ENCODE results near the gene SLC2A9.
"Not testable (repeated sequence)": the region's sequence is repeated elsewhere in the genome, so short reads cannot be mapped to it uniquely, and the experiment has no call there.

Gene SLC2A9

DNA sequence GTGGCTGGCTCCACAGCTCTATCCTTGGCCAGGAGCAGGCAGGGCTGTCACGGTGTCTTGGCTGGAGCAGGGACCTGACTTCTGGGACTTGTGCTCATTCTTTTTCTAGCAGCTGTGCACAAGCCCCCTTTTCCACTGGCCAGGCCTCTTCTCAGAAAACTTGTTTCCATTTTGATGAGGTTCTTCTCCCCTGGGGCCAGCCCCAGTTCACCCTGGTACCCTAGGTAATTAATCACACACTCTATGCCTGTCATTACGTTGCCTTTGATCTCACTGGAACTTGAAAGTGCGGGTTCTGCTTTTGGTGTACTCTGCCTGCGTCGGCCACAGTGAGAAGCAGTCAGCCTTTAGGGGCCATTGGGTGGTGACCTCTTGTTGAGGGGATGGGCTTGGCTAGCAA, 213.2 kb downstream of the SLC2A9 start:
- no peak for DNase-seq

DNA sequence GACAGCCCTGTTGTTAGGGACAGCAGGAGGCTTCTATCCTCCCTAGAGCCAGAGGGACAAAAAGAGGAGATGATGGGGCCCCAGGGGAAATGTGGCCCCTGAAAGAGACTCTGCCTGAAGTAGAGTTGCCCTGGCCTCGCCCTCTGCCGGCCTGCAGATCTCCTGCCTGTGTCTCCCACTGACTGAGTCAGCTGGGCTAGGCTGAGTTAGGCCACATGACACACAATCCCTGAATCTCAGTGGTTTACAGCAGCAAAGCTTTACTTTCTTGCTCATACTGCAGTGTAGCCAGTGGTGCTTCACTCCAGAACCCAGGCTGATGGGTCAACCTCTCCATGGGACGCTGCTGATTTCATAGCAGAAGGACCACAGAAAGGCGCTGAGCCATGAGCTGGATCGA, 216.4 kb downstream of the SLC2A9 start:
- DNase-seq = no peak

DNA sequence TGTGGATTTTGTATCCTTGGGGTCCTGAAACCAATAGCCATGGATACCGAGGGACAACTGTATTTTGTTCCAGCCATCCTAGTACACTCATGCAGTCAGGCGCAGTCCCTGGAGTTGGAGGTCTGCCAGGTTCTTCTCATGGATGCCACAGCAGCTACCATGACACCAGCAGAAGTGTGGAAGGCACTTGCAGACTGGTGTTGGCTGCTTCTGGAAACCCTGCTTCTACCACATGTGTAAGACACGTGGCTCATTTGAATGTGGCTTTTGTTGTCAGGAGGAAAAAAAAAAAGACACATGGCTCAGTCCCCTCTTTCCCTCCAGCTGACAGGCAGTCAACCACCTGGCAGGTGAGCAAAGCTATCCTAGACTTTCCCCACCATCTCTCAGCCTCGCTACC, 220.4 kb downstream of the SLC2A9 start:
- no peak for DNase-seq

DNA sequence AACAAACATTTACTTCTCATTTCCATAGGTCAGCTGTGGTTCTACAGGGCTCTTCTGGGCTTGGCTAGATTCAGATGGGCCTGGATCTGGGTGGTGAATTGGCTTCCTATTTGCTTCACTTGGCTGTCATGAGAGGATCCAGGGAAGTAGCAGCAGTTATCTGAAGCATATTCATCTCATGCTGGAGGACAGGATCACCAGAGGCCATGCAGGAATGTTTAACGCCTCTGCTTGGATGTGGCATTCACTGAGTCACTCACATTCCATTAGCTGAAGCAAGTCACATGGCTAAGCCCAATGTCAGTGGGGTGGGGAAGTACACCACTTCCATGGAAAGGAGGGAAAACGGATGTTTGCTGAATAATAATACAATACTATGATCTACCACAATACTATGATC, 224.7 kb downstream of the SLC2A9 start:
- DNase-seq = not testable (repeated sequence)

DNA sequence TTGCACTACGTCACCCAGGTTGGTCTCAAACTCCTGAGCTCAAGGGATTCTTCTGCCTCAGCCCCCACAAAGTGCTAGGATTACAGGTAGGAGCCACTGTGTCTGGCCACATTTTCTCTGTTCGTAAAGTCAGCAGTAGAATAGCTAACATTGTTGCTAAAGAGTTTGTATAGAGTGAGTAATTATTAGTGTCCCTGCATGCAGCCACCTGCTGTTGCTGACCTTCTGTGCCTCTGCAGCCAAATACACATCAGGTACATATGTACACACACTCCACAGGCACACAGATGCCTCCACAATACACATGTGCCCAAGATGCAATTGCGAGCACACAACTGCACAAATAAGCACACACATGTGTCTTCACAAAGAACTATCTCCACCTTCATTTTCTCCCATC, 228.9 kb downstream of the SLC2A9 start:
- DNase-seq = no peak

DNA sequence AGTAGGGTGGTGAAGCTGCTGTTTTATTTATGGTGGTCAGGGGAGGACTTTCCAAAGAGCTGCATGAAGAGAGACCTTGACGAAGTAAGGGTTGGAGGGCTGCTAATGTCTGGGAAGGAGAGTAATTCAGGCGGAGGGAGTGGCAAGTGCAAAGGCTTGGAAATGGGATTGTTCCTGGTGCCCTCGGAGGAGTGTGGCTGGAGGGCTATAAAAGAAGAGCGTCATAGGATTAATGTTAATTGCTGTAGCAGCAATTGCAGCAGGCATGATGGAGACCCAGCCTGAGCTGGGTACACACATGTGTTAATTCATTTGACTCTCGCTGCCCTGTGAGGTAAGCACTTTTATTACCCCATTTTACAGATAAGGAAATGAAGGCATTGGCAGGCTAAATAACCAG, 235.4 kb downstream of the SLC2A9 start:
- not testable (repeated sequence) for DNase-seq

DNA sequence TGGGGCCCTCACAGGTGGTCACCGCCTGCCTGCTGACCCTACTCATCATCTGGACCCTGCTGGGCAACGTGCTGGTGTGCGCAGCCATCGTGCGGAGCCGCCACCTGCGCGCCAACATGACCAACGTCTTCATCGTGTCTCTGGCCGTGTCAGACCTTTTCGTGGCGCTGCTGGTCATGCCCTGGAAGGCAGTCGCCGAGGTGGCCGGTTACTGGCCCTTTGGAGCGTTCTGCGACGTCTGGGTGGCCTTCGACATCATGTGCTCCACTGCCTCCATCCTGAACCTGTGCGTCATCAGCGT, 239.2 kb downstream of the SLC2A9 start:
- no peak for DNase-seq

DNA sequence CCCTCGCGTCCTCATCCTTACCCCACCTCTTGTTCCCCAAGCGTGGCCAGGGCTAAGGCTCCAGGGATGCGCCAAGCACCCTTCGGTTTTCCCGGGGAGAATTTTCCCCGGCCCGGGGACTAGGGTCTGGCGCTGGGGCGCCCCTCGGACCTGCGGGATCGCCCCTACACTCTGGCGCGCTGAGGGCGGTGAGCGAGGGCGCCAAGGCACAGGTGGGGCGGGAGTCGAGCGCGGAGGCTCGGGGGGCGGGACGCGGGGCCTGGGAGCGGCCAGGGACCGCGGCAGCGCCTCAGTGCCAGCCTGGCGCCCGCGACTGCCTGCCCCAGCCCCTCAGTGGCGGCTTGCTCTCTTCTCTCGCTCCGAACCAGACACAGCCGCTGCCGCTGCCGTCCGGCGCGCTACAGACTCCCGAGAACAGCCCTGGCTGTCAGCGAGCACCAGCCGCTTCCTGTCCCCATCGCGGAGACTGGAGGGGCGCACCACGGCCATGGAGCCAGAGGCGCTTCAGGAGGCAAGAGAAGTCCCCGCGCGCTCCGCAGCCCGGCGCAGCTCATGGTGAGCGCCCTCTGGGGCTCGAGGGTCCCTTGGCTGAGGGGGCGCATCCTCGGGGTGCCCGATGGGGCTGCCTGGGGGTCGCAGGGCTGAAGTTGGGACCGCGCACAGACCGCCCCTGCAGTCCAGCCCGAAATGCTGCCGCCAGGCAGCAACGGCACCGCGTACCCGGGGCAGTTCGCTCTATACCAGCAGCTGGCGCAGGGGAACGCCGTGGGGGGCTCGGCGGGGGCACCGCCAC, 239.8 kb downstream of the SLC2A9 start, which contains the start of gene DRD5:
Gene DRD5 (plus strand): TSS at position 292 of the 793 bp plus-strand sequence. CDS start 396 bp downstream, at position 688.
- no peak for DNase-seq

Measured in activated CD8-positive, alpha-beta memory T cell treated with anti-CD3 and anti-CD28 coated beads, Interleukin-2, amount 50 U/mL, for 48 hours (primary cell).